ENCODE data around the gene SMIM45.

Gene SMIM45

DNA sequence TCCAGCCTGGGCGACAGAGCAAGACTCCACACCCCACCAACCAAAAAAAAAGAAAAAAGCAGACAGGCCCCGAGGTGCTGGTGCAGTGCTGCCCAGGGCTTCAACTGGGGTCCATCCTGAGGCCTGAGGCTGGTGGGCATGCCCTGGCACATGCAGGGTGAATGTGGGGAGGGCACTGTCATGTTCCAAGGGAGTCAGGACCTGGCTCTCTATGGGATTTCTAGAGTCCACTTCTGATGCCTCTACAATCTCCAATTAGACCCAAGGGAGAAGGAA is 15.1 kb upstream of the SMIM45 start:
- Histone ChIP-seq H3K27ac (ENCODE audit: low read depth, low read length) (no peak overlapping the region), H2BK5ac (ENCODE audit: low read depth, low read length) (no peak overlapping the region), H3K23me2 (ENCODE audit: low read depth, low read length) (no peaks in the 10 kb centered on the region), H3K36me3 (ENCODE audit: control insufficient read depth in 2 of 4, insufficient read depth in 4 of 4, low read length in 3 of 4) (peaks cover 10 to 27% (median 19%) of the 10 kb centered on the region in 4 experiments), H2BK15ac (ENCODE audit: low read length) (no peak overlapping the region), H4K8ac (ENCODE audit: extremely low read depth, insufficient read depth, low read length) (no peak overlapping the region), H3K9me3 (ENCODE audit: insufficient read depth in 2 of 2, low read depth in 1 of 2, low read length in 1 of 2) (no peaks in the 10 kb centered on the region), H3K9ac (replicated peaks in 1 of 4; ENCODE audit: extremely low read depth in 1 of 4, low read depth in 3 of 4, low read length in 3 of 4) (no peak overlapping the region), H2BK12ac (ENCODE audit: low read depth, low read length) (no peak overlapping the region), H3K27me3 (replicated peaks in 1 of 4; ENCODE audit: control insufficient read depth in 3 of 4, extremely low read depth in 1 of 4, insufficient read depth in 3 of 4, low read length in 3 of 4) (no peaks in the 10 kb centered on the region; a peak in 2 of 7 replicates), H3K18ac (ENCODE audit: extremely low read depth, low read length) (no peak overlapping the region), H3K4ac (replicated peaks; ENCODE audit: insufficient read length, low read depth, low read length) (no peak overlapping the region), H2AK5ac (ENCODE audit: low read depth, low read length) (no peak overlapping the region), H2BK20ac (ENCODE audit: low read length) (no peak overlapping the region), H3K4me2 (ENCODE audit: insufficient read depth in 1 of 2, low read depth in 2 of 2, low read length in 2 of 2) (no peak overlapping the region), H3K4me3 (ENCODE audit: extremely low read depth in 1 of 4, insufficient read depth in 2 of 4, low read depth in 3 of 4, low read length in 4 of 4) (no peak overlapping the region), H3K79me2 (ENCODE audit: control insufficient read depth in 1 of 2, insufficient read depth in 2 of 2, low read length in 2 of 2) (no peaks in the 10 kb centered on the region), H3K23ac (ENCODE audit: insufficient read length) (no peak overlapping the region), H3K4me1 (replicated peaks in 1 of 4; ENCODE audit: control insufficient read depth in 3 of 4, insufficient read depth in 4 of 4, low read length in 3 of 4) (peaks cover 0 to 2% (median 0%) of the 10 kb centered on the region in 4 experiments; a peak in 3 of 7 replicates), H3K79me1 (ENCODE audit: low read depth, low read length) (peaks cover 5% of the 10 kb centered on the region), H3K56ac (replicated peaks; ENCODE audit: insufficient read length, low read depth, low read length) (no peak overlapping the region), H4K5ac (ENCODE audit: insufficient read length, low read depth, low read length) (no peak overlapping the region), H4K91ac (replicated peaks; ENCODE audit: insufficient read length, low read length) (no peak overlapping the region), H3K14ac (ENCODE audit: insufficient read length) (no peak overlapping the region), H2AFZ (ENCODE audit: low read length) (no peak overlapping the region), H2BK120ac (replicated peaks; ENCODE audit: low read depth, low read length) (no peak overlapping the region), H4K20me1 (replicated peaks in 1 of 2; ENCODE audit: control insufficient read depth in 1 of 2, insufficient read depth in 2 of 2, low read length in 2 of 2) (peaks cover 21 to 24% of the 10 kb centered on the region in 2 experiments)
- FAIRE-seq (no peak), DNase-seq (ENCODE audit: low read depth in 1 of 2, low spot score in 2 of 2) (no peak)
- ChIA-PET CTCF (ENCODE audit: partially characterized antibody) (interaction anchor here (0.6 to 6.3 kb wide), 5 partner anchors 10 to 47 kb away, joined by 3 to 77 read pairs (median 5); partner anchors contain the start of genes CENPM and TNFRSF13C), POLR2A (ENCODE audit: partially characterized antibody) (interaction anchor here (0.8 to 3.0 kb wide), 4 partner anchors 10 to 14 kb away, joined by 3 to 17 read pairs (median 5); partner anchors contain the start of genes CENPM and TNFRSF13C)
- 100% methylated on average over 1 of the region's 2 CpGs; no CpG with 5 or more reads in 1 of the 2 experiments for WGBS, 2 experiments (ENCODE audit: extremely low coverage in 1 of 2, insufficient coverage in 1 of 2, insufficient read length in 1 of 2, insufficient replicate concordance in 2 of 2, low coverage in 1 of 2, low lambda C conversion rate in 2 of 2, missing lambda C conversion rate in 1 of 2)
- TF ChIP-seq KDM1A (IDR thresholded peaks at IDR 0.05; ENCODE audit: borderline replicate concordance, low read length), result no peak
- no peak for TF ChIP-seq SRF (IDR thresholded peaks at IDR 0.05; ENCODE audit: low read depth, low read length)
- no peak for TF ChIP-seq BACH1 (IDR thresholded peaks at IDR 0.05; ENCODE audit: low read length)
- no peak for TF ChIP-seq HDAC6 (IDR thresholded peaks at IDR 0.05; ENCODE audit: low read depth, low read length)
- no peak for TF ChIP-seq NANOG (IDR thresholded peaks at IDR 0.05; ENCODE audit: insufficient read depth, low read depth, low read length, poor library complexity, severe bottlenecking)
- TF ChIP-seq TAF7 (optimal IDR thresholded peaks at IDR 0.05; ENCODE audit: borderline replicate concordance, low read depth, low read length), result no peak
- no peak for TF ChIP-seq SIX5 (IDR thresholded peaks at IDR 0.05; ENCODE audit: low read depth, low read length)
- TF ChIP-seq SIN3A (conservative IDR thresholded peaks at IDR 0.05 in 1 of 2, IDR thresholded peaks at IDR 0.05 in 1 of 2; ENCODE audit: low read depth in 1 of 2, low read length in 2 of 2), result no peak
- no peak for TF ChIP-seq RAD21 (IDR thresholded peaks at IDR 0.05 in 1 of 2, conservative IDR thresholded peaks at IDR 0.05 in 1 of 2; ENCODE audit: low read depth in 2 of 2, low read length in 2 of 2)
- TF ChIP-seq CTBP2 (IDR thresholded peaks at IDR 0.05; ENCODE audit: borderline replicate concordance, insufficient read depth, insufficient read length, low read length), result no peak
- no peak for TF ChIP-seq SP1 (IDR thresholded peaks at IDR 0.05; ENCODE audit: low read depth, low read length)
- TF ChIP-seq SAP30 (IDR thresholded peaks at IDR 0.05; ENCODE audit: insufficient read depth, insufficient replicate concordance, low read length), result no peak
- no peak for TF ChIP-seq GABPA (IDR thresholded peaks at IDR 0.05; ENCODE audit: borderline replicate concordance, insufficient read depth, low read length)
- TF ChIP-seq BRCA1 (IDR thresholded peaks at IDR 0.05; ENCODE audit: low read depth, low read length), result no peak

All from H1 (cell line).